ENCODE data around the gene POU6F2. TPM values are rescaled to one million over a fixed set of nuclear protein-coding genes. Genes with fewer than 3 reads are reported as not detected.

The POU6F2 gene
- total RNA-seq, 2 donors from 2014 or later: 5.2 to 6.3 TPM

- Histone ChIP-seq H3K4me3 (no peak overlapping the region), H3K9me3 (no peaks in the 10 kb centered on the region), H3K36me3 (replicated peaks in 1 of 2; ENCODE audit: insufficient read depth in 1 of 2, low read depth in 2 of 2) (no peaks in the 10 kb centered on the region), H3K4me1 (no peaks in the 10 kb centered on the region), H3K27me3 (no peaks in the 10 kb centered on the region), H3K27ac (no peak overlapping the region)
- 41 to 45% methylated on average over 2 of the region's 2 CpGs for WGBS, 2 donors
- intact Hi-C loops (cut with DNase I): no loop called here
- DNase-seq: no peak
- no peak for ATAC-seq
- TF ChIP-seq POLR2A (IDR thresholded peaks at IDR 0.05): no peak
Measured at GRCh38 chr7:39102234-39102633, 124.5 kb downstream of the POU6F2 start.

- 57 to 71% methylated on average over 1 of the region's 1 CpG for WGBS, 2 donors
- no peak for ATAC-seq
- Histone ChIP-seq H3K4me3 (no peak overlapping the region), H3K9me3 (no peaks in the 10 kb centered on the region), H3K36me3 (replicated peaks in 1 of 2; ENCODE audit: insufficient read depth in 1 of 2, low read depth in 2 of 2) (no peaks in the 10 kb centered on the region), H3K27ac (no peak overlapping the region), H3K4me1 (no peaks in the 10 kb centered on the region), H3K27me3 (no peaks in the 10 kb centered on the region)
- DNase-seq: no peak
- TF ChIP-seq CTCF (IDR thresholded peaks at IDR 0.05): no peak
- intact Hi-C loops (cut with DNase I): no loop called here
Measured at GRCh38 chr7:39105720-39106119, 128.0 kb downstream of the POU6F2 start.

- Histone ChIP-seq H3K4me3 (no peak overlapping the region), H3K27ac (no peak overlapping the region), H3K36me3 (replicated peaks in 1 of 2; ENCODE audit: insufficient read depth in 1 of 2, low read depth in 2 of 2) (no peaks in the 10 kb centered on the region), H3K9me3 (no peaks in the 10 kb centered on the region), H3K27me3 (no peaks in the 10 kb centered on the region), H3K4me1 (peaks cover 7% of the 10 kb centered on the region)
- ATAC-seq (no peak), DNase-seq (no peak)
- no peak for TF ChIP-seq POLR2A (IDR thresholded peaks at IDR 0.05)
- no peak for TF ChIP-seq CTCF (IDR thresholded peaks at IDR 0.05)
- 61 to 66% methylated on average over 3 of the region's 3 CpGs for WGBS, 2 donors
- intact Hi-C loops (cut with DNase I): no loop called here
Measured at GRCh38 chr7:39125846-39126245, 148.1 kb downstream of the POU6F2 start.

- WGBS, 2 donors: 53% methylated on average over 3 of the region's 3 CpGs
Measured at GRCh38 chr7:39127058-39127457, 149.3 kb downstream of the POU6F2 start.

GRCh38 chr7:39128287-39128843 is 150.7 kb downstream of the POU6F2 start:
- DNase-seq (no peak), ATAC-seq (no peak)
- Histone ChIP-seq H3K9me3 (no peaks in the 10 kb centered on the region), H3K27me3 (no peaks in the 10 kb centered on the region), H3K27ac (no peak overlapping the region), H3K4me1 (peaks cover 12% of the 10 kb centered on the region), H3K4me3 (no peak overlapping the region), H3K36me3 (replicated peaks in 1 of 2; ENCODE audit: insufficient read depth in 1 of 2, low read depth in 2 of 2) (no peaks in the 10 kb centered on the region)
- 80 to 86% methylated on average over 2 of the region's 2 CpGs for WGBS, 2 donors
- no peak for TF ChIP-seq POLR2A (IDR thresholded peaks at IDR 0.05)
- TF ChIP-seq CTCF (IDR thresholded peaks at IDR 0.05): no peak
- intact Hi-C loops (cut with DNase I): no loop called here

More at GRCh38 chr7:39127058-39127457, 149.3 kb downstream of the POU6F2 start:
- ATAC-seq (no peak), DNase-seq (no peak)
- Histone ChIP-seq H3K4me3 (no peak overlapping the region), H3K36me3 (replicated peaks in 1 of 2; ENCODE audit: insufficient read depth in 1 of 2, low read depth in 2 of 2) (no peaks in the 10 kb centered on the region), H3K9me3 (no peaks in the 10 kb centered on the region), H3K4me1 (peaks cover 12% of the 10 kb centered on the region), H3K27me3 (no peaks in the 10 kb centered on the region), H3K27ac (no peak overlapping the region)
- no peak for TF ChIP-seq POLR2A (IDR thresholded peaks at IDR 0.05)
- TF ChIP-seq CTCF (IDR thresholded peaks at IDR 0.05): no peak
- intact Hi-C loops (cut with DNase I): no loop called here

Data from body of pancreas (tissue), 4 donors.